HG02798 (cell line): ENCODE data around the gene GABRR1.
"Not testable (repeated sequence)": the region's sequence is repeated elsewhere in the genome, so short reads cannot be mapped to it uniquely, and the experiment has no call there.

ENCODE experiments used
- ATAC-seq: cut with Tn5 transposase; IDR thresholded peaks from one replicate; pipeline ENCODE4 v1.9.1; 2021; ENCODE audit warnings: mild to moderate bottlenecking; ENCODE audit not compliant: unreplicated experiment, poor library complexity

Gene GABRR1

DNA sequence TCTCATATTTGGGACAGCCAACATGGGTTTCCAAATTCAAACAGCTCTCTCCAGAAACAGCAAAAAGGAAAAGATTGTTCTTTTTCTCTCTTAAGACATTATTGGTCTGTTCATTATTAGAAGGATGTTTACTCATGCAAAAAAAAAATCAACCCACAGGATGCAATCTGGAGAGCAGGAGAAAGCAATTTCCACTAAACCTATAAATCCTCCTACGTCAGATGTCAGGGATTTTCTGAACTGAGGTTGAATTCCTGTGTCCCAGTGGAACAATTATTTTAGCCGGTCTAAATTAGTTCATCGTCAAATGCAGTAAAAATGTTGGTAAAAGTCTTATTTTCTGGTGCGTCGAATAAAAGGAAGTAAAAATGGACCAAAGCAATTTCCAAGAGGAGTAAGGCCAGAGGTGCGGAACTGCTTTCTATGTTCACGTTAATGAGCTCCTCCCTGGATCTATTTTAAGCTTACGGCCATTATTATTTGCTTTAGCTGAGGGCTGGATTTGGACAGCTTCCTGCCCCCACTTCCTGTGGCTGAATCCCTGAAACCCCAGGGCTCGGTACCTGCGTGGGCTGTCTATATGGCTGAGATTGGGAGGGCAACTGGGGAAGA, at the start of gene GABRR1:
Gene GABRR1, minus strand, starts transcription at position 60 of the 612 bp plus-strand sequence. Its CDS starts 36 bp downstream, at position 24.
- ATAC-seq, result no peak

- ATAC-seq, result no peak
Measured at GRCh38 chr6:89264296-89264695, 47.1 kb upstream of the GABRR1 start.

GRCh38 chr6:89260832-89261231, 43.7 kb upstream of the GABRR1 start:
- ATAC-seq, result no peak

- no peak for ATAC-seq
Measured at GRCh38 chr6:89260310-89260709, 43.2 kb upstream of the GABRR1 start.

- no peak for ATAC-seq
Measured at GRCh38 chr6:89258912-89259311, 41.8 kb upstream of the GABRR1 start.

- ATAC-seq, result no peak
Measured at GRCh38 chr6:89257781-89258180, 40.6 kb upstream of the GABRR1 start.

DNA sequence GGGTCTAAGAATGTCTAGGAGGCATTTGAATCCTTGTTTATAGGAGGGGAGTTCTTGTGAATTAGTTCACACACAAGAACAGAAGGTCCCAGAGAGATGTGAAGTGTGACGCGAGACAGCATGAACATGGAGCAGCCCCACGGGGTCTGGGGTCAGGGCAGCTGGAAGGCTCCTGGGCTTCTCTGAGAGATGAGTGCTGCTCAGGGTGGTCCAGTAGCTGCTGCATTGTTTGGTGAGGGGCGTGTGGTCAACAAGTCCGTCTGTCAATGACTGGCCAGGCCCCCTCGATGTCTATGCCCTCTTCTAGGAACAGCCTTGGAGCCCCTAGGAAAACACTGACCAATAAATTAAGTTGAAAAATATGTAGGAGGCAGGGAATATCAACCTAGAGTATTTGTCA, 40.2 kb upstream of the GABRR1 start:
- no peak for ATAC-seq

GRCh38 chr6:89255417-89255816, 38.3 kb upstream of the GABRR1 start:
- ATAC-seq, result no peak

DNA sequence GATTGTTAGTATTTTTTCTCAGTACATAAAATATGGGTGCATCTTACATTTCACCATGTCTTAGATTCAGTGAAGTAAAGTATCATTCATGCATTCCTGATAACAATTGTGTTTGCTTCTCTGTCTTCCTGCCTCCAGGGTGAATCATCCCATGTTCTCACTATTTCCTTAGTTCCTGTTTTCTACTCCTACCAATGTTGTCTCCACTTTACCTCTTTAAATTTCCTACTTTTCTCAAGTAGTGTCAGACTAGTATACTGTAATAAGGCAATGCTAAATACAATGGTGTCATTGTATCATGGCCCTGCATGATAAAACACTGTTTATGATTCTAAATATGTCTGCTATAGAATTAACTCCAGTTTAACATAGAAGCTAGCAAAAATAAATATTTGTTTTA, 37.4 kb upstream of the GABRR1 start:
- no peak for ATAC-seq

GRCh38 chr6:89252907-89253306, 35.7 kb upstream of the GABRR1 start:
- ATAC-seq, result no peak

DNA sequence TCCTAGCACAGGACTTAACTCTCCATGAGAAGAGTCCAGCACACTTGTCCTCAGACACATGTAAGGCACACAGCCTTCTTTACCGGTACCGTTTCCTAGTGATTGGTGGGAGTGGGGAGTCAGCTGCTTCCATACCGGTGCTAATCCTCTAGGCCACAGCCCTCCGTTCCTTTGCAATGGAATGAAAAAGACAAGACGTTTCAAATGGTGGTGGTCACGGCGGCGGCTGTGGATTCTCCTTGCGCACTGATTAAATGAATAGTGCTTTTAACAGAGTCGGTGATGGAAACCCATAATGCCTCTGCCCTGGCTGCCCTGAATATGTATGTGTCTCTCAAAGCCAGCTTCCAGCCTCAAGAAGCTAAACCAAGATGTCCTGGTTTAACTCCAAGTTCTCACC, 34.8 kb upstream of the GABRR1 start:
- ATAC-seq, result no peak

GRCh38 chr6:89251170-89251569, 34.0 kb upstream of the GABRR1 start:
- no peak for ATAC-seq

GRCh38 chr6:89250239-89250638, 33.1 kb upstream of the GABRR1 start:
- ATAC-seq, result no peak

- peak; percentile 63 for ATAC-seq
Measured at GRCh38 chr6:89244241-89244985, 27.3 kb upstream of the GABRR1 start.

DNA sequence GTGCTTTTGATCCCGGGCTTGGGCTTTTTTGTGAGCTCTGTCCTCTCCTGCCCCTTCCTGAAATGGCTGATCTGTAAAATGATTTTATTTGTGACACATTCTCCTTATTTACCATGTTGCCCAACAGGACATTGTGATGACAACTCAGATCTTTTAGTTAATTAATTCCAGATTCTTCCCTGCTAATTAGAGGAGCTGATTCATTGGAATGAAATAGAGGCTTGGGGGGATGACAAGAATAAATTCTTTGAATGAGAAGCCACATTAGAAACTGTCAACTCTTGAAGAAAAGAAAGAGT, 26.1 kb upstream of the GABRR1 start:
- no peak for ATAC-seq

GRCh38 chr6:89242574-89243330, 25.6 kb upstream of the GABRR1 start:
- ATAC-seq, result no peak

DNA sequence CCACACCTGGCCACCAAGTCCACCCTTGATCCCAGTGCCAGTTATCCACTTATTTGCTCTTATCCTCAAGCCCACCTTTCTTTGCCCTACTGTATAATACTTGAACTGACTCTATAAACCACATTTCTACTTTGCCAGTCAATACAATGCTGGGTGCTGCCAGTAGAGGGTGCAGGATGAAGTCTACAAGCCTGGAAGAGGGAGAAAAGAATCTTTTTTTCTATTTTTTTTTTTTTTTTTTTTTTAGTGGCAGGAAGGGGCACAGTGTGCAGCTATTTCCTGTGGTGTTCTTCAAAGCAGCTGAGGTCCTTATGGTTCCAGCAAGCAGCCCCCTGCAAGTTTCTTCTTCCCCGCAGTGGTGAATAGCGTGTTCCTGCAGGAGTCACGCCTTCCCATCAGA, 22.2 kb upstream of the GABRR1 start:
- no peak for ATAC-seq

DNA sequence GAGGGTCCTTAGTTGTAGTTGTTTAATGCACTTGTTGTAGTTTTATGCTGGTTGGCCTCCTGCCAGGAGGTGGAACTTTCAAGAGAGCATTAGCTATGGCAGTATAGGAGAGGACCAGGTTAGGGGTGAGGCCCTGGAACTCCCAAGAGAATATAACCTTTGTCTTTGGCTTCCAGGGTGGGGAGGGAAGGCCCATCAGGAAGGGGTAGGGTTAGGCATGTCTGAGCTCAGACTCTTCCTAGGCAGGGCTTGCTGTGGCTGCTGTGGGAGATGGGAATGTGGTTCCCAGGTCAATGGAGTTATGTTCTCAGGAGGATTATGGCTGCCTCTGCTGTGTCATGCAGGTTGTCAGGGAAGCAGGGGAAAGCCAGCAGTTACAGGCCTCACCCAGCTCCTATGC, 20.0 kb upstream of the GABRR1 start:
- no peak for ATAC-seq

- ATAC-seq, result not testable (repeated sequence)
Measured at GRCh38 chr6:89233605-89234004, 16.4 kb upstream of the GABRR1 start.

GRCh38 chr6:89222712-89223039, 5.5 kb upstream of the GABRR1 start:
- ATAC-seq, result no peak

DNA sequence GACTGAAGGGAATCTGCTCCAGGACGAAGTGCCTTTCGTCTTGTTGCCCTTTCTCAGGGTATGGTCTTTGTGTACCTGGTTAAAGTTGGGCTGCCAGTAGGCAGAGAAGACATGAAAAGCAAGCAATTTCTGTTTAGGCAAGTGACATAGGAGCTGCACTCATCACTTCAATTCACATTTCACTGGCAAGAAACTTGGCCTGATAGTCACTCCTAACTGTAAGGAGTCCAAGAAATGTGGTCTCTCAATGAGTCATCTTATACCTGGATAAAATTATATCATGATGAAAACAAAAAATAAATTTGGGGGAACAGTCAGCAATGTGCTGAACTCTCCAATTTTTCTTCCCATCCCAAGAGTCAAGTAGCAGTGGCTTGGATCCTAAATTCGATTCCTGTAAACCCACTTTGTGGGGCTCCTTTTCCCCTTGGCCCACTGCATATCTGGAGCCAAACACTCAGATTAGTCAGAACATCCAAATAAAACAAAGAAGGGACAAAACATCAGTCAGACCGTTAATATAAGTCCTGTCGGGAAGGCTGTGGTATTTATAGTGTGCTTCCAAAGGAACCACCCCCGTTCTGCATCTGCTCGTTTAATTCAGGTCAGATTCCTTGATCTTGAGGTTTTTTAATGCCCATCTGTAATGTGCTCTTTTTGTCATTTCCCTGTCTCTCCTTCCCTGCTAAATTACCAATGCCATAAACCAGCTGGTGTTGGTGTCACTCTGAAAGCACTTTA, 5.0 kb upstream of the GABRR1 start:
- no peak for ATAC-seq
